NCI-H2227 (cell line): ENCODE measurements around the gene CASP3.
"Not testable (repeated sequence)": the region's sequence is repeated elsewhere in the genome, so short reads cannot be mapped to it uniquely, and the experiment has no call there.

Source experiments
- DNase-seq: peaks from one replicate; lab custom pipeline; 2025; ENCODE audit not compliant: unreplicated experiment; lab: John Stamatoyannopoulos, UW

CASP3 gene

GRCh38 chr4:184636144-184636543, 13.1 kb downstream of the CASP3 start:
- no peak for DNase-seq

GRCh38 chr4:184635381-184635780, 13.9 kb downstream of the CASP3 start:
- no peak for DNase-seq

- DNase-seq = no peak
These were observed 16.4 kb downstream of the CASP3 start for GRCh38 chr4:184632842-184633241.

- DNase-seq = no peak
These were observed 21.1 kb downstream of the CASP3 start for GRCh38 chr4:184628103-184628502.

GRCh38 chr4:184625783-184626596, 23.3 kb downstream of the CASP3 start:
- DNase-seq = not testable (repeated sequence)

- DNase-seq = no peak
These were observed 24.2 kb downstream of the CASP3 start for GRCh38 chr4:184624972-184625554.

GRCh38 chr4:184624504-184624903, 24.7 kb downstream of the CASP3 start:
- not testable (repeated sequence) for DNase-seq

GRCh38 chr4:184621518-184621917, 27.7 kb downstream of the CASP3 start:
- no peak for DNase-seq

GRCh38 chr4:184620212-184620867, 28.9 kb downstream of the CASP3 start:
- DNase-seq = no peak

- DNase-seq = no peak
These were observed 31.5 kb downstream of the CASP3 start for GRCh38 chr4:184617600-184618196.

- no peak for DNase-seq
These were observed 32.4 kb downstream of the CASP3 start for GRCh38 chr4:184616633-184617551.

- not testable (repeated sequence) for DNase-seq
These were observed 33.1 kb downstream of the CASP3 start for GRCh38 chr4:184616168-184616567.

- DNase-seq = no peak
These were observed 34.7 kb downstream of the CASP3 start for GRCh38 chr4:184614509-184614908.

GRCh38 chr4:184613405-184613804, 35.8 kb downstream of the CASP3 start:
- DNase-seq = no peak

GRCh38 chr4:184612074-184612473, 37.2 kb downstream of the CASP3 start:
- DNase-seq = no peak

GRCh38 chr4:184607429-184607828, 41.8 kb downstream of the CASP3 start:
- not testable (repeated sequence) for DNase-seq

- DNase-seq = not testable (repeated sequence)
These were observed 46.4 kb downstream of the CASP3 start for GRCh38 chr4:184602857-184603256.

GRCh38 chr4:184600982-184601381, 48.3 kb downstream of the CASP3 start:
- not testable (repeated sequence) for DNase-seq

GRCh38 chr4:184599492-184600135, 49.6 kb downstream of the CASP3 start:
- DNase-seq = no peak
